HG03196 (cell line): ENCODE data around the gene SLC6A1.

ENCODE experiments used
- ATAC-seq: cut with Tn5 transposase; IDR thresholded peaks from one replicate; pipeline ENCODE4 v1.9.1; 2021; ENCODE audit not compliant: unreplicated experiment

SLC6A1 gene

GRCh38 chr3:10992943-10993728, 588 bp downstream of the SLC6A1 start:
- no peak for ATAC-seq

- no peak for ATAC-seq
Observed at GRCh38 chr3:10993729-10994065, 1.1 kb downstream of the SLC6A1 start.

GRCh38 chr3:10994306-10994705, 1.8 kb downstream of the SLC6A1 start:
- no peak for ATAC-seq

- no peak for ATAC-seq
Observed at GRCh38 chr3:10995871-10996270, 3.3 kb downstream of the SLC6A1 start.

GRCh38 chr3:10996345-10997013, 3.9 kb downstream of the SLC6A1 start:
- ATAC-seq: no peak

GRCh38 chr3:10997196-10997595, 4.6 kb downstream of the SLC6A1 start:
- ATAC-seq: no peak

- ATAC-seq: no peak
Observed at GRCh38 chr3:10998542-10998941, 6.0 kb downstream of the SLC6A1 start.

- ATAC-seq: no peak
Observed at GRCh38 chr3:10999221-11000107, 6.9 kb downstream of the SLC6A1 start.

- no peak for ATAC-seq
Observed at GRCh38 chr3:11000528-11000927, 8.0 kb downstream of the SLC6A1 start.

GRCh38 chr3:11001020-11001657, 8.6 kb downstream of the SLC6A1 start:
- no peak for ATAC-seq

- ATAC-seq: no peak
Observed at GRCh38 chr3:11001658-11002021, 9.1 kb downstream of the SLC6A1 start.

- ATAC-seq: no peak
Observed at GRCh38 chr3:11002371-11002807, 9.8 kb downstream of the SLC6A1 start.

GRCh38 chr3:11004563-11004962, 12.0 kb downstream of the SLC6A1 start:
- no peak for ATAC-seq

- ATAC-seq: no peak
Observed at GRCh38 chr3:11005686-11006256, 13.2 kb downstream of the SLC6A1 start.

- no peak for ATAC-seq
Observed at GRCh38 chr3:11006986-11007933, 14.7 kb downstream of the SLC6A1 start.

- ATAC-seq: no peak
Observed at GRCh38 chr3:11009898-11010297, 17.4 kb downstream of the SLC6A1 start.

- no peak for ATAC-seq
Observed at GRCh38 chr3:11010426-11011165, 18.0 kb downstream of the SLC6A1 start.

GRCh38 chr3:11014253-11014652, 21.7 kb downstream of the SLC6A1 start:
- ATAC-seq: no peak

- ATAC-seq: no peak
Observed at GRCh38 chr3:11014752-11015151, 22.2 kb downstream of the SLC6A1 start.
